Kidney (tissue), 14 donors: ENCODE measurements around the gene IL2. TPM values are rescaled to one million over a fixed set of nuclear protein-coding genes. Genes with fewer than 3 reads are reported as not detected.
A peak's percentile ranks its signal among the peaks of the same experiment; 100 is the strongest.

Experiments used
- DNase-seq, 5 donors: peaks; one replicate each; pipeline ENCODE4 v3.0.0-alpha.2; 2013 to 2020
- FAIRE-seq: peaks from 2 replicates; lab custom pipeline; 2012; peaks lifted over from hg19 to GRCh38; lab: Jason Lieb, UNC
- H3K27ac ChIP-seq, 2 donors: one replicate each; pipeline ENCODE4 v1.7.0; 2013; ENCODE audit warnings: low read depth in 2 of 2, low read length in 2 of 2, inconsistent platforms in 1 of 2
- H3K27me3 ChIP-seq: one replicate; pipeline ENCODE4 v1.7.1; 2013; ENCODE audit warnings: low read length, inconsistent platforms; ENCODE audit not compliant: control insufficient read depth, insufficient read depth
- H3K36me3 ChIP-seq, 3 donors: one replicate each; pipeline versions ENCODE4 v1.7.0 to v1.7.1; 2013; ENCODE audit warnings: low read length in 3 of 3, control low read depth in 1 of 3, inconsistent platforms in 1 of 3; ENCODE audit not compliant: insufficient read depth in 3 of 3, control insufficient read depth in 2 of 3
- H3K4me1 ChIP-seq, 3 donors: one replicate each; pipeline versions ENCODE4 v1.7.0 to v1.7.1; 2013; ENCODE audit warnings: low read length in 3 of 3, inconsistent platforms in 1 of 3, low read depth in 1 of 3; ENCODE audit not compliant: control insufficient read depth in 2 of 3, insufficient read depth in 2 of 3
- H3K4me3 ChIP-seq, 3 donors: one replicate each; pipeline versions ENCODE4 v1.7.0 to v1.8.1; 2013; ENCODE audit warnings: low read length in 3 of 3, control low read depth in 1 of 3, inconsistent platforms in 1 of 3
- H3K9ac ChIP-seq, 3 donors: one replicate each; pipeline versions ENCODE4 v1.7.0 to v1.7.1; 2013; ENCODE audit warnings: low read length in 3 of 3, control low read depth in 1 of 3, inconsistent platforms in 1 of 3
- H3K9me3 ChIP-seq, 3 donors: one replicate each; pipeline versions ENCODE4 v1.7.0 to v1.7.1; 2013; ENCODE audit warnings: low read length in 3 of 3, control low read depth in 1 of 3, inconsistent platforms in 1 of 3; ENCODE audit not compliant: control insufficient read depth in 2 of 3, insufficient read depth in 1 of 3
- CTCF ChIP-seq: IDR thresholded peaks from 3 replicates; pipeline ENCODE4 v1.5.1; 2012; ENCODE audit warnings: mild to moderate bottlenecking, moderate library complexity, borderline replicate concordance; ENCODE audit not compliant: insufficient read depth; ENCODE audit errors: extremely low read depth
- intact Hi-C: fragments of 100-400 bp; cut with DNase I; formaldehyde crosslinking; loops from one replicate; pipeline ENCODE4 v1.11.1; 2022
- polyA plus RNA-seq: library from polyadenylated mRNA; stranded (reverse); fragments of 350-450 nt; fragmentation: Illumina TruSeq; extraction: RNeasy Lipid Tissue Mini Kit (QIAGEN cat#74804); gene quantifications from one replicate; pipeline ENCODE4 v1.2.3, GENCODE V29; 2014; ENCODE audit warnings: low read depth, low replicate concordance; ENCODE audit not compliant: insufficient read depth
- total RNA-seq: library from RNA; stranded (reverse); fragmentation: NEBNext Ultra II Directional; extraction: Animal tissue kit (Norgen Biotek cat#: 25700); gene quantifications from one replicate; pipeline ENCODE4 v1.2.1, GENCODE V29; 2021
- donor health status: control.
- donor health status: control.
- donor health status: control.
- donor health status: control.
- donor health status: control.
- donor health status: DM: yes; HTN: yes; CAD: no.
- donor health status: Normal renal cell carcinoma (clear cell type).

Gene IL2
- total and polyA plus RNA-seq, 2 donors from 2014 or later: not detected

- FAIRE-seq: no peak
Observed at GRCh38 chr4:122489061-122489460, 32.5 kb upstream of the IL2 start.

DNA sequence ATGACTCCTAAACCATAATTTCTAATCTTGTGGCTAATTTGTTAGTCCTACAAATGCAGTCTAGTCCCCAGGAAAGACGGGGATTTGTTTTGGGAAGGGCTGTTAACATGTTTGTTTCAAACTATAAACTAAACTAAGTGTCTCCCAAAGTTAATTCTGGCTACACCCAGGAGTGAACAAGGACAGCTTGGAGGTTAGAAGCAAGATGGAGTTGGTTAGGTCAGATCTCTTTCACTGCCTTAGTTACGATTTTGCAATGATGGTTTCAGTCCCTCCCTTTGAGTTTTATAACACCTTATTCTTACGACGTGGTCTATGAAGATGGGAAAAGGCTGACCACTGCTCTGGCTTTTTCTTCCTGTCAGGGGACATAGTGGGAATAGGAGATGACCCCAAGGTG, 27.0 kb upstream of the IL2 start:
- Histone ChIP-seq H3K27me3 (no peaks in the 10 kb centered on the region), H3K4me3 (no peak overlapping the region), H3K4me1 (no peaks in the 10 kb centered on the region), H3K27ac (no peak overlapping the region), H3K36me3 (no peaks in the 10 kb centered on the region), H3K9ac (no peak overlapping the region), H3K9me3 (peaks cover 0 to 4% (median 0%) of the 10 kb centered on the region in 3 donors)
- intact Hi-C loops: no loop called here
- FAIRE-seq: no peak
- DNase-seq: no peak
- no peak for TF ChIP-seq CTCF

More at GRCh38 chr4:122489061-122489460, 32.5 kb upstream of the IL2 start:
- Histone ChIP-seq H3K4me1 (no peaks in the 10 kb centered on the region), H3K36me3 (no peaks in the 10 kb centered on the region), H3K4me3 (no peak overlapping the region), H3K27me3 (no peaks in the 10 kb centered on the region), H3K9ac (no peak overlapping the region), H3K27ac (no peak overlapping the region), H3K9me3 (peaks cover 0 to 18% (median 7%) of the 10 kb centered on the region in 3 donors)
- DNase-seq: no peak
- intact Hi-C loops: no loop called here
- TF ChIP-seq CTCF: no peak

DNA sequence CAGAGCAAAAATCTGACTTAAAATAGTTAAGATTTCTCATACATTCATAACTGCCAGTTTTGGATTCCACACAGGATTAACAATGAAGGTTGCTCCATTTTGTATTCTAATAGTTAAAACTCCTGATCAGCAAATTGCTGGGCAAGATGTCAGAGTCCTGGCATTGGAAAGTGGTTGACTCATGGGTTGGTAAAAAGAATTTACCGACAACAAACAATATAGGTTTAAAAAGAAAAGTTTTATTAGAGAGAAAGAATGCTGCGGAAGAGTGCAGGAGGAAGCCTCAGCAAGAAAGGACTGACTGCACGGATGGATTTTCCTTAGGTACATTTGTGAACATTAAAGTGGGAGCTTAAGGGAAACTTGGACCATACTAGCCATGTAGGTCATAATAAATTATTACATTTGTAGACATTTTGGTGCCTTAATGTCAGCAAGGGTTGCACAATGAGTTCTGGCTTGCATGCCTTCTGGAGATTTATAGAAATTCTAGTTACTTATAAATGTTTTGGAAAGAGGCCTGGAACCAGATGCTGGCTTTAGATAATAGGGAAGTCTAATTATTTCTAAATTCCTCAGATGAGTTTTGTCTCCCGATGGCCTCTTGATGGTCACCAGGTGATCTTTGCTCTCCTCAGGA, 25.4 kb upstream of the IL2 start:
- intact Hi-C loops: no loop called here
- no peaks in the 10 kb centered on the region for H3K27me3 ChIP-seq

More for the DNA sequence above, 25.4 kb upstream of the IL2 start:
- Histone ChIP-seq H3K27ac (no peak overlapping the region), H3K9ac (no peak overlapping the region), H3K4me1 (no peaks in the 10 kb centered on the region), H3K4me3 (no peak overlapping the region), H3K9me3 (peaks cover 0 to under 1% (median 0%) of the 10 kb centered on the region in 3 donors), H3K36me3 (no peaks in the 10 kb centered on the region)
- peak in 2 of 5 donors; percentile 3 to 18 for DNase-seq
- FAIRE-seq: no peak
- TF ChIP-seq CTCF: no peak
